KMS-11 (cell line): ENCODE results near the gene HBA1.

Experiments used
- H2AFZ ChIP-seq: fragments of 200-600 bp; sonication (generic); 2 replicates; pipeline ENCODE4 v1.6.1; 2016; ENCODE audit warnings: antibody characterized with exemption, mixed run types, low read depth
- H3K27ac ChIP-seq: fragments of 200-600 bp; sonication (generic); 2 replicates; pipeline ENCODE4 v1.6.1; 2016; ENCODE audit warnings: mild to moderate bottlenecking, mixed run types
- H3K27me3 ChIP-seq: fragments of 200-600 bp; sonication (generic); 2 replicates; pipeline ENCODE4 v1.6.1; 2017; ENCODE audit warnings: mild to moderate bottlenecking, low read depth, mixed run types, moderate library complexity; ENCODE audit not compliant: insufficient read depth
- H3K36me3 ChIP-seq: fragments of 200-600 bp; sonication (generic); 2 replicates; pipeline ENCODE4 v1.6.1; 2017; ENCODE audit warnings: mild to moderate bottlenecking, mixed run types; ENCODE audit not compliant: insufficient read depth
- H3K4me1 ChIP-seq: fragments of 200-600 bp; sonication (generic); 2 replicates; pipeline ENCODE4 v1.6.1; 2016; ENCODE audit warnings: mild to moderate bottlenecking, low read depth, mixed run types; ENCODE audit not compliant: poor library complexity, severe bottlenecking
- H3K4me2 ChIP-seq: fragments of 200-600 bp; sonication (generic); 2 replicates; pipeline ENCODE4 v1.7.0; 2016; ENCODE audit warnings: mild to moderate bottlenecking, mixed run types
- H3K4me3 ChIP-seq: fragments of 200-600 bp; sonication (generic); IDR thresholded peaks from 2 replicates; pipeline ENCODE4 v1.6.1; 2017; ENCODE audit warnings: low read depth, low read length, mixed read lengths; ENCODE audit not compliant: insufficient read depth
- H3K79me2 ChIP-seq: fragments of 200-600 bp; sonication (generic); 2 replicates; pipeline ENCODE4 v1.6.1; 2016; ENCODE audit warnings: low read depth, mixed run types; ENCODE audit not compliant: insufficient read depth
- H3K9ac ChIP-seq: fragments of 200-600 bp; sonication (generic); 2 replicates; pipeline ENCODE4 v1.6.1; 2016; ENCODE audit warnings: mild to moderate bottlenecking, mixed run types
- H4K20me1 ChIP-seq: fragments of 200-600 bp; sonication (generic); 2 replicates; pipeline ENCODE4 v1.6.1; 2016; ENCODE audit warnings: mild to moderate bottlenecking, mixed run types; ENCODE audit not compliant: insufficient read depth
- CTCF ChIP-seq: fragments of 200-600 bp; sonication (generic); conservative IDR thresholded peaks from 2 replicates; pipeline ENCODE4 v1.6.1; 2017; ENCODE audit warnings: low read depth, mild to moderate bottlenecking, antibody characterized with exemption, low read length, moderate library complexity, mixed read lengths

HBA1 gene

DNA sequence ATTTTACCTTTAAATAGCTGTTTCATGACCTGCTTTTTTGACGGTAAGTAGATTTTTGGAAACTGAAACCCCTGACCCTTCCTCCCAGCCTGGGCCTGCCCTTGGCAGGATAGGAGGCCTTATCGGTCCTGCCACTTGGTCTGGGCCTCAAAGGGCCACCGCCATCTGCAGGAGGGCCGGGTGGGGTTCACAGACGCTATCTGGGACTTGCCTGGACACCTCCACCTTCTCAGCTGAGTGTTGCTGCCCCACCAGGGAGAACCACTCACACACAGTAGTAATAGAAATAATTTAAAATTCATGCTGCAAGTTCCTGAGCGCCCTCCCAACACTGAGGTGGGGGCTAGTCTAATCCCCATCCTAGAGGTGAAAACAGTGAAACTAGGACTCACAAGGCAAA is 33.4 kb upstream of the HBA1 start:
- H3K9ac ChIP-seq = no peak overlapping the region; the same call in 1 of the 2 replicates
- H3K27ac ChIP-seq = no peak overlapping the region
- no peak overlapping the region for H3K4me3 ChIP-seq
- H3K4me2 ChIP-seq = no peak overlapping the region
- peaks cover 36% of the 10 kb centered on the region; the same call in 1 of the 2 replicates for H3K27me3 ChIP-seq
- no peaks in the 10 kb centered on the region for H3K36me3 ChIP-seq
- no peaks in the 10 kb centered on the region for H4K20me1 ChIP-seq
- TF ChIP-seq CTCF = no peak
- no peak overlapping the region for H2AFZ ChIP-seq
- H3K79me2 ChIP-seq = no peaks in the 10 kb centered on the region
- H3K4me1 ChIP-seq = no peaks in the 10 kb centered on the region

DNA sequence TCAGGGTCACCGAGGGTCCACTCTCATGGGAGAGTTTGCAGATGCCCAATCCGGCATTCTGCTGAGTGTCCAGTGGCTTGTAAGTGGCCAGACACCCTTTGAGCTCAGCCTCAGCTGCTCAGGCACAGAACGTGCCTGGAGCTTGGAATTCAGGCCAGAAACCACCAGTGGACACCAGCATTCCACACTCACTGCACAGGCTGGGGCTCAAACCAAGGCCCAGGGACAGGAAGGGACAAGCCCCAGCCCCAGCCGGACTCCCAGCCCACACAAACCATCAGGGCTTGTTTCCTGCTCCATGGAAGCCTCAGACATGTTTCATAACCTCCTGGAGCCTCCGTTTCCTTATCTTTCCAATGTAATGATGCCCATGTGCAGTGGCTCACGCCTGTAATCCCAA is 33.0 kb upstream of the HBA1 start:
- H2AFZ ChIP-seq = no peak overlapping the region
- no peak overlapping the region for H3K9ac ChIP-seq
- H3K79me2 ChIP-seq = no peaks in the 10 kb centered on the region
- no peak overlapping the region for H3K27ac ChIP-seq
- H3K27me3 ChIP-seq = peaks cover 40% of the 10 kb centered on the region; the same call in 1 of the 2 replicates
- no peak overlapping the region for H3K4me2 ChIP-seq
- H3K36me3 ChIP-seq = no peaks in the 10 kb centered on the region
- no peaks in the 10 kb centered on the region for H3K4me1 ChIP-seq
- no peaks in the 10 kb centered on the region for H4K20me1 ChIP-seq
- no peak for TF ChIP-seq CTCF
- no peak overlapping the region for H3K4me3 ChIP-seq

GRCh38 chr16:144797-145252 is 31.7 kb upstream of the HBA1 start:
- Histone ChIP-seq H4K20me1 (no peaks in the 10 kb centered on the region), H3K4me1 (no peaks in the 10 kb centered on the region), H3K9ac (no peak overlapping the region)

DNA sequence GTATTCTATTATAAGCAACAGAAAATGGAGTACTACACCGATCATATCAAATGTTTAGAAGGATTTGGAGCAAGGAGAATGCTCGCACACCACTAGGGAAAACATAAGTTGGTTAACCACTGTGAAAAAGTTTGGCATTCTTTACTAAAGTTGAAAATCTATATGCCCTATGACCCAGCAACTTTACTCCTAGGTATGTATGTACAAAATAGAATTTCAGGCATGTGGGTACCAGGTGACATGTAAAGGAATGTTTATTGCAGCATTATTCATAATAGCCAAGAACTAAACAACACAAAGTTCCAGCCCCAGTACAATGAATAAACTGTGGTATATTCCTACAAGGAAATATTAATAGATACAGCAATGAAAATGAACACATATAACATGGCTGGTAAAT is 29.8 kb upstream of the HBA1 start:
- peaks cover 70% of the 10 kb centered on the region for H3K27me3 ChIP-seq
- no peak overlapping the region for H3K4me3 ChIP-seq
- no peaks in the 10 kb centered on the region for H3K79me2 ChIP-seq
- H3K9ac ChIP-seq = no peak overlapping the region
- no peaks in the 10 kb centered on the region for H3K4me1 ChIP-seq
- H3K4me2 ChIP-seq = no peak overlapping the region
- H3K27ac ChIP-seq = no peak overlapping the region
- TF ChIP-seq CTCF = no peak
- no peaks in the 10 kb centered on the region for H3K36me3 ChIP-seq
- H2AFZ ChIP-seq = no peak overlapping the region
- no peaks in the 10 kb centered on the region for H4K20me1 ChIP-seq

More at GRCh38 chr16:144797-145252, 31.7 kb upstream of the HBA1 start:
- Histone ChIP-seq H3K79me2 (no peaks in the 10 kb centered on the region), H2AFZ (no peak overlapping the region), H3K4me3 (no peak overlapping the region), H3K4me2 (no peak overlapping the region), H3K36me3 (no peaks in the 10 kb centered on the region), H3K27me3 (peaks cover 54% of the 10 kb centered on the region), H3K27ac (no peak overlapping the region)
- no peak for TF ChIP-seq CTCF
